Measurements from ENCODE around the gene ARMCX4.

Gene ARMCX4

DNA sequence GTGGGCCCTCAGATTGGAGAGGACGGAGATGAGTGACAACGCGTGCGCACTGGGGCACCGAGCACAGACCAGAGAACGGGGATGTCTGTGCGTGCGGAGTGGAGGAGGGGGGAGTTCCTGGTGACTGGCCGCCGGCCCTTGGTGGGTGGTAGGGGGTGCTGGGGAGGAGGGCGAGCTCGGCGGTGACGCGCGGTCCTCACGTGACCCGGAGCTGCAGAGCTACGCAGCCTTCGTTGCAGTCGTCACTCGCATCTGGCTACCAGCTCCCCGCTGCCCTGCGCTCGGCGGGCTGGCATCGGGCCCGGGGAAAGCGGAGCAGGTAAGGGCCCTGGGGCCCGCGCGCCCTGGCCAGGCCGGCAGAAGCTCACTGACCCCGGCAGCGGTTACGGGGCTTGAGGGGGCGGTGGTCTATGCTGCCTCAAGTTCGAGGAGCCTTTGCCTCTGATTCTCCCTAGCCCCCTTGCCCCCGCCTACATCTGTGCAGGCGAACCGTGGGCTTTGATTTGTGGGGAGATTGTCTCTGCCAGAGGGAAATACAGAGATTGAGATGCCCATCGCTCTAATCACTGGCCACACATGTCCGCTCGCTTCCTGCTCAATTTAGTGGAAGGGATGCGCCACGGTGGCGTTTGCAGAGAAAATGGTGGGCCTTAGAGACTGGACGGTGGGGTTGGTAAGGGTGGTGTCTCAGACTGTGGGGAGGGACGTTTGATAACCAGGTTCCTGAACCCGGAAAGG, at the start of gene ARMCX4:
ARMCX4 (plus strand) TSS at position 245 of the 738 bp plus-strand sequence. CDS start 3,134 bp downstream, outside the sequence.
- peak within 1 kb of the TSS; percentile 90 for H3K4me3 ChIP-seq (ENCODE audit: low read depth, low read length)
- no peaks in the 10 kb centered on the region for H3K79me2 ChIP-seq (ENCODE audit: control insufficient read depth, insufficient read depth, low read length, unreplicated experiment)
- H3K4me1 ChIP-seq (ENCODE audit: control insufficient read depth, insufficient read depth, low read length, unreplicated experiment): no peaks in the 10 kb centered on the region
- H2AFZ ChIP-seq (ENCODE audit: low read length, unreplicated experiment): peak within 1 kb of the TSS; percentile 95
- H3K27ac ChIP-seq (ENCODE audit: low read depth, low read length): peak within 1 kb of the TSS; percentile 23; the same call in 1 of the 2 replicates
- no peaks in the 10 kb centered on the region for H3K36me3 ChIP-seq (ENCODE audit: insufficient read depth, low read length)
- no peaks in the 10 kb centered on the region for H3K27me3 ChIP-seq (ENCODE audit: insufficient read depth, low read length)

DNA sequence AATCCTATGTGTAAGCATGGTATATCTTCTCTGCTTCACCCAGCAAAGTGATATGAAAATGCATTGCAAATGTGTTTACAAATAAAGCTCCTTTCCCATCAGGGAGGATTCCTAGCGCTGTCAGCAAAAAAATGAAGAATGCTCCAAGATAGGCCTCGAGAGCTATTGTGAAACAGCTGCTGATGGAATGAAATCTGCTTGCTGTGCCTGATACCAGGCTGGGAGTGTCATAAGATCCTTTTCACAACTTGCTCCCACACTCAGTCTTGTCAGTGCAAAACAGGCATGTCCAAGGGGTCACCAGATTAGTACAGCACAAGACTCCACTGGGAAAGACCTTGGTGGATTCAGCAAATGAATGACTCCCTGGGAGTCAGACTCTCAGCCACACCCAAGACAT, 43.2 kb upstream of the ARMCX4 start:
- no peak overlapping the region for H3K4me3 ChIP-seq (ENCODE audit: low read depth, low read length)
- no peaks in the 10 kb centered on the region for H3K36me3 ChIP-seq (ENCODE audit: insufficient read depth, low read length)
- H2AFZ ChIP-seq (ENCODE audit: low read length, unreplicated experiment): no peak overlapping the region
- no peaks in the 10 kb centered on the region for H3K4me1 ChIP-seq (ENCODE audit: control insufficient read depth, insufficient read depth, low read length, unreplicated experiment)
- H3K79me2 ChIP-seq (ENCODE audit: control insufficient read depth, insufficient read depth, low read length, unreplicated experiment): no peaks in the 10 kb centered on the region
- no peak overlapping the region for H3K27ac ChIP-seq (ENCODE audit: low read depth, low read length)
- no peaks in the 10 kb centered on the region for H3K27me3 ChIP-seq (ENCODE audit: insufficient read depth, low read length)

DNA sequence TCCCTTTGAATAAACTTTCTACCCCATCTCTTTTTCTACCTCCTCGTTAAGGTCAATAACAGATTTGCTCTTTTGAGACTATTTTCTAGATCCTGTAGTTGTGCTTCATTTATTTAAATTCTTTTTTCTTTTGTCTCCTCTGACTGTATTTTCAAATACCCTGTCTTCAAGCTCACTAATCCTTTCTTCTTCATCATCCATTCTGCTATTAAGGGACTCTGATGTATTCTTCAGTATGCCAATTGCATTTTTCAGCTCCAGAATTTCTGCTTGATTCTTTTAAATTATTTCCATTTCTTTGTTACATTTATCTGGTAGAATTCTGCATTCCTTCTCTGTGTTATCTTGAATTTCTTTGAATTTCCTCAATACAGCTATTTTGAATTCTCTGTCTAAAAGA, 36.0 kb upstream of the ARMCX4 start:
- Histone ChIP-seq H3K27me3 (ENCODE audit: insufficient read depth, low read length) (no peaks in the 10 kb centered on the region), H3K36me3 (ENCODE audit: insufficient read depth, low read length) (no peaks in the 10 kb centered on the region), H3K4me3 (ENCODE audit: low read depth, low read length) (no peak overlapping the region), H3K4me1 (ENCODE audit: control insufficient read depth, insufficient read depth, low read length, unreplicated experiment) (peaks cover 5% of the 10 kb centered on the region), H2AFZ (ENCODE audit: low read length, unreplicated experiment) (no peak overlapping the region), H3K27ac (ENCODE audit: low read depth, low read length) (no peak overlapping the region), H3K79me2 (ENCODE audit: control insufficient read depth, insufficient read depth, low read length, unreplicated experiment) (no peaks in the 10 kb centered on the region)

DNA sequence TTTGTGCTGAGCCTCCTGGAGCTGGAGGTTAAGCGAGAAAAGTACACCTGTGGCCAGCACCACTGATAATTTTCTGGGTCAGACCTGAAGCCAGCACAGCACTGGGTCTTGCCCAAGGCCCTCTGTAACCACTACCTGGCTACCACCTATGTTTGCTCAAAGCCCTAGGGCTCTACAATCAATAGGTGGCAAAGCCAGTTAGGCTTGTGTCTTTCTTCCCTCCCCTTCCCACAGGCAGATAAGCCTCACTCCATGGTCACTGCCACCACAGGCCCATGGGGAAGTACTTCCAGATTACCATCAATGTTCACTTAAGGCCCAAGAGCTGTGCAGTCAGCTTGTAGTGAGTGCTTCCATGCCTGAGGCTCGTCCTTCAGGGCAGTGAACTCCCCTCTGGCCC, 35.2 kb upstream of the ARMCX4 start:
- no peaks in the 10 kb centered on the region for H3K27me3 ChIP-seq (ENCODE audit: insufficient read depth, low read length)
- no peak overlapping the region for H3K4me3 ChIP-seq (ENCODE audit: low read depth, low read length)
- H3K36me3 ChIP-seq (ENCODE audit: insufficient read depth, low read length): no peaks in the 10 kb centered on the region
- H3K27ac ChIP-seq (ENCODE audit: low read depth, low read length): no peak overlapping the region
- no peak overlapping the region for H2AFZ ChIP-seq (ENCODE audit: low read length, unreplicated experiment)
- H3K4me1 ChIP-seq (ENCODE audit: control insufficient read depth, insufficient read depth, low read length, unreplicated experiment): peaks cover 5% of the 10 kb centered on the region
- H3K79me2 ChIP-seq (ENCODE audit: control insufficient read depth, insufficient read depth, low read length, unreplicated experiment): no peaks in the 10 kb centered on the region

DNA sequence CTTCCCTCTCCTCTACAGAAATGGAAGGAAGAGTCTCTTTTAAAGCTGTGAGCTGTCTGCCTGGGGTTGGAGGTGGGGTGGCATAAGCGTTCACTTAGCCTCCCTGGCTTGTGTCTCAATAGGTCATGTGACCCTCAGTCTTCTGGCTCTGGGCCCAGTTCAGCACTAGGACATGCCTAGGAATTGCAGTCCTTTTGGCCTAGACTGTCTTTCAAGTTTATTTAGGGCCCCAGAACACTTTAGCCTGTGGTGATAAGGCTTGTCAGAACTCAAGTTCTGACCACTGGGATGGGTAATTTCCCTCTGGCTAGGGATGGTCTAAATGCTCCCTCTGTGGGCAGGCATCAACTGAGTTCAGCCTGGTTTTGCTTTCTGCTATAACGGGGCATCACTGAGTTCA, 34.3 kb upstream of the ARMCX4 start:
- Histone ChIP-seq H3K79me2 (ENCODE audit: control insufficient read depth, insufficient read depth, low read length, unreplicated experiment) (no peaks in the 10 kb centered on the region), H3K4me1 (ENCODE audit: control insufficient read depth, insufficient read depth, low read length, unreplicated experiment) (peaks cover 5% of the 10 kb centered on the region), H3K27me3 (ENCODE audit: insufficient read depth, low read length) (no peaks in the 10 kb centered on the region), H2AFZ (ENCODE audit: low read length, unreplicated experiment) (no peak overlapping the region), H3K4me3 (ENCODE audit: low read depth, low read length) (no peak overlapping the region), H3K36me3 (ENCODE audit: insufficient read depth, low read length) (no peaks in the 10 kb centered on the region), H3K27ac (ENCODE audit: low read depth, low read length) (no peak overlapping the region)

DNA sequence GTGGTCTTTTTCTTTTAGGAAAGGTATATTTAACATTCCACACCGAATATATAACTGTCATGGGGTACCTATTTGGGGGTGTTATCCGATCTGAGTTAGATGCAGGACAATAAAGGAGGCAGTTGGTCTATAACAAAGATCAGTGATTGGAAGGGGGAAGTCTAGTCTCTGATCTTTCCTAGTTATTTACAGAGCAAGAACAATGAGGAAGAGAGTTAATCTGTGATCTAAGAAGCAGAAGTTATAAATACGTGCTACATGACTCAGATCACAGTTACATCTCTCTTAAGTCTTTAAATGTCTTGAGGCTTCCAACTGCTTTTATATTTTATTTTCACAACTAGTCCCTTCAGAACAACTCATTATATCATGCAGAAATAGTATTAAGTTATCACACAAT, 33.2 kb upstream of the ARMCX4 start:
- no peaks in the 10 kb centered on the region for H3K79me2 ChIP-seq (ENCODE audit: control insufficient read depth, insufficient read depth, low read length, unreplicated experiment)
- no peaks in the 10 kb centered on the region for H3K36me3 ChIP-seq (ENCODE audit: insufficient read depth, low read length)
- no peak overlapping the region for H3K27ac ChIP-seq (ENCODE audit: low read depth, low read length)
- H3K4me3 ChIP-seq (ENCODE audit: low read depth, low read length): no peak overlapping the region
- H2AFZ ChIP-seq (ENCODE audit: low read length, unreplicated experiment): no peak overlapping the region
- peaks cover 5% of the 10 kb centered on the region for H3K4me1 ChIP-seq (ENCODE audit: control insufficient read depth, insufficient read depth, low read length, unreplicated experiment)
- H3K27me3 ChIP-seq (ENCODE audit: insufficient read depth, low read length): no peaks in the 10 kb centered on the region

DNA sequence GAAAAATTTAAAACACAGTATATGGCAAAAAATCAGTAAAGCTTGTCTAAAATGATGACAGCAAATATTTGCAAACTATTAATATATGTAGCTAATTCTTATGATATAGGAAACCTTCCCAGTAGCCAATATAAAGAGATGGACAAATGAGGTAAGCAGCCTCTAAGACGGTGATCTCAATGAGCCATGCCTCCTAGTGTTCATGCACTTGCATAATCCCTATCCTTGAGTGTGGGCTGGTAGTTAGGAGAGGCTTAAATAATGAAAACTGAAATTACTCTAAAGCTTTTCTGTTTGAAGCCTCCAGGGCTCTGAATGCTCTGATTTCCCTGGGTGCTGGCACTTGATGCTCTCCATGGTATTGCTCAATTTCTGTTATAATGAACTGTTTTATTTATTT, 24.6 kb upstream of the ARMCX4 start:
- Histone ChIP-seq H3K27me3 (ENCODE audit: insufficient read depth, low read length) (no peaks in the 10 kb centered on the region), H3K4me3 (ENCODE audit: low read depth, low read length) (no peak overlapping the region), H3K4me1 (ENCODE audit: control insufficient read depth, insufficient read depth, low read length, unreplicated experiment) (no peaks in the 10 kb centered on the region), H3K79me2 (ENCODE audit: control insufficient read depth, insufficient read depth, low read length, unreplicated experiment) (no peaks in the 10 kb centered on the region), H2AFZ (ENCODE audit: low read length, unreplicated experiment) (no peak overlapping the region), H3K36me3 (ENCODE audit: insufficient read depth, low read length) (no peaks in the 10 kb centered on the region), H3K27ac (ENCODE audit: low read depth, low read length) (no peak overlapping the region)

DNA sequence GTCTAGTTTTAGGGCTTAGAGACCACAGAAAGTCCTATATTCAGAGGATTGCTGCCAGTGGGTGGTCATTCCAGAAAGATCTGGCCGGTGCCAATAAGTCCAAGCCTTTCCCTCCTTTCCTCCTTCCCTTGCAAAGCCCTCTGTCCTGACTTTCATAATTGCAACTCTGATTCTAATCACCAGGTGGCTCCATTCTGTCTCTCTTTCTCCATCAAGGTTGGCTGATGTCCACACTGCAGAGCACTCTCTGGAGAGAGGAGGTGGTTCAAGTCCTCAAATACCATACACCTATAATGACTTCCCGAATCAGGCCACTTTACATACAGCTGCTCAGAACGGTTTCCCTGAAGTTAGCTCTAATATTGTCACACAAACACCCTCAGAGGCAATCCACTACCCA, 22.4 kb upstream of the ARMCX4 start:
- Histone ChIP-seq H3K27me3 (ENCODE audit: insufficient read depth, low read length) (no peaks in the 10 kb centered on the region), H3K27ac (ENCODE audit: low read depth, low read length) (no peak overlapping the region), H3K36me3 (ENCODE audit: insufficient read depth, low read length) (no peaks in the 10 kb centered on the region), H3K4me3 (ENCODE audit: low read depth, low read length) (no peak overlapping the region), H2AFZ (ENCODE audit: low read length, unreplicated experiment) (no peak overlapping the region), H3K79me2 (ENCODE audit: control insufficient read depth, insufficient read depth, low read length, unreplicated experiment) (no peaks in the 10 kb centered on the region), H3K4me1 (ENCODE audit: control insufficient read depth, insufficient read depth, low read length, unreplicated experiment) (no peaks in the 10 kb centered on the region)

DNA sequence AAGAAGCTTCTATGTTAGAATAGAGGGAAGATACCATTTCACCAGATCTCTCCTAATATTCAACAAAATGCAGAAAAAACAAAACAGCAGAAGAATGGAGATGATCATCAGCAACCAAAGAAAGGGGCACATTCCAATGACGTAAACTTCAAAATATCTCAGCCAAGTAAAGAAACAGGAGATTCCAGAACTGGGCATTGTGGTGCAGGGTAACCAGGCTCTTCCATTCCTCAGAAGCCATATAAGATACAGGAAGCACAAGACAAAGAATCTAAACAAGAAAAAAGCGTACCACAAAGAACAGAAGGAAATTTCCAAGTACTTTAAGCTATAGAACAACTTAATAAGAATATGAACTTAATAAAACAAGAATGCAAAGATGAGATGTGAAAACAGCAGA, 6.9 kb upstream of the ARMCX4 start:
- no peak overlapping the region for H3K27ac ChIP-seq (ENCODE audit: low read depth, low read length)

DNA sequence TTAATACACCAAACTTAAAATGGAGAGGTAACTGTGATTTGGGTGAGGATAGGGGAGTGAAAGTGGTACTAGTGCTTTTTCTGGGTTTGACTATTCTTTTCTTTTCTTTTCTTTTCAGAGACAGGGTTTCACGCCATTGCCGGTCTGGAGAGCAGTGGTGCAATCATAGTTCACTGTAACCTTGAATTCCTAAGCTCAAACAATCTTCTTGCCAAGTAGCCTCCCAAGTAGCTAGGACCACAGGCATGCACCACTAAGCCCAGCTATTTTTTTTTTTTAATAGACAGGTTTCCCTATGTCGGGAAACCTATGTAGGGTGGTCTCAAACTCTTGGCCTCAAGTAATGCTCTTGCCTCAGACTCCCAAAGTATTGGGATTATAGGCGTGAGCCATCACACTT, 3.0 kb upstream of the ARMCX4 start:
- Histone ChIP-seq H3K4me3 (ENCODE audit: low read depth, low read length) (no peak overlapping the region), H3K79me2 (ENCODE audit: control insufficient read depth, insufficient read depth, low read length, unreplicated experiment) (no peaks in the 10 kb centered on the region), H3K27ac (ENCODE audit: low read depth, low read length) (no peak overlapping the region), H2AFZ (ENCODE audit: low read length, unreplicated experiment) (no peak overlapping the region), H3K27me3 (ENCODE audit: insufficient read depth, low read length) (no peaks in the 10 kb centered on the region), H3K36me3 (ENCODE audit: insufficient read depth, low read length) (no peaks in the 10 kb centered on the region), H3K4me1 (ENCODE audit: control insufficient read depth, insufficient read depth, low read length, unreplicated experiment) (peaks cover 4% of the 10 kb centered on the region)

More for the DNA sequence above, 6.9 kb upstream of the ARMCX4 start:
- no peaks in the 10 kb centered on the region for H3K79me2 ChIP-seq (ENCODE audit: control insufficient read depth, insufficient read depth, low read length, unreplicated experiment)
- H3K27me3 ChIP-seq (ENCODE audit: insufficient read depth, low read length): no peaks in the 10 kb centered on the region
- no peak overlapping the region for H2AFZ ChIP-seq (ENCODE audit: low read length, unreplicated experiment)
- no peaks in the 10 kb centered on the region for H3K36me3 ChIP-seq (ENCODE audit: insufficient read depth, low read length)
- peaks cover 4% of the 10 kb centered on the region for H3K4me1 ChIP-seq (ENCODE audit: control insufficient read depth, insufficient read depth, low read length, unreplicated experiment)
- H3K4me3 ChIP-seq (ENCODE audit: low read depth, low read length): no peak overlapping the region

DNA sequence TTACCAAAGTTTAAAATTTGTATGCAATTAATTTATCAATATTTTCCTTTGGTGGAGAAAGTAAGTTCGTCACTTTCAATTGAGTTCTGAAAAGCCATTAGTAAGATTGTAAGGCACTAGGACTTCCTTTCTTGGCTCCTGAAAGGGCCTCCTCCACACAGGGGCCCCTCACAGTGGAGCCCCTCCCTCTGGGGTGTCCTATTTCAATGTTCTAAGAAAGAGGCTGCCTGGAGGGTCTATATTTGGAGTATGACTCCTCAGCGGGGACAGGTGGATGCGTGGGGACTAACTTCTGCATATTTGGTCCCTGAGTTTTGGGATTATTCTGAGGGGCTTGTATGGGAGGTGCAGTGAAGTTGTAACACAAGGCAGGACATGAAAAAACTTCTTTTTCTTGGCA, 1.6 kb upstream of the ARMCX4 start:
- H3K4me1 ChIP-seq (ENCODE audit: control insufficient read depth, insufficient read depth, low read length, unreplicated experiment): no peaks in the 10 kb centered on the region
- no peak overlapping the region for H3K27ac ChIP-seq (ENCODE audit: low read depth, low read length)
- no peak overlapping the region for H3K4me3 ChIP-seq (ENCODE audit: low read depth, low read length)

More for the DNA sequence above, 1.6 kb upstream of the ARMCX4 start:
- Histone ChIP-seq H3K27me3 (ENCODE audit: insufficient read depth, low read length) (no peaks in the 10 kb centered on the region), H3K79me2 (ENCODE audit: control insufficient read depth, insufficient read depth, low read length, unreplicated experiment) (no peaks in the 10 kb centered on the region), H2AFZ (ENCODE audit: low read length, unreplicated experiment) (no peak overlapping the region), H3K36me3 (ENCODE audit: insufficient read depth, low read length) (no peaks in the 10 kb centered on the region)

Measured in ACC112 (cell line).